H1 (cell line): Measurements from ENCODE around the gene TUBAL3.

ENCODE experiments used
- PHF8 ChIP-seq: fragments of 200-600 bp; sonication (generic); conservative IDR thresholded peaks from 2 replicates; pipeline ENCODE4 v1.7.1; 2012; ENCODE audit warnings: low read depth, mild to moderate bottlenecking, inconsistent platforms, low read length, moderate library complexity
- TAF1 ChIP-seq: IDR thresholded peaks from 2 replicates; pipeline ENCODE4 v1.6.1; 2011; ENCODE audit warnings: mild to moderate bottlenecking, low read depth, low read length
- YY1 ChIP-seq: IDR thresholded peaks from 2 replicates; pipeline ENCODE4 v1.6.1; 2011; ENCODE audit warnings: low read depth, mild to moderate bottlenecking, low read length

DNA sequence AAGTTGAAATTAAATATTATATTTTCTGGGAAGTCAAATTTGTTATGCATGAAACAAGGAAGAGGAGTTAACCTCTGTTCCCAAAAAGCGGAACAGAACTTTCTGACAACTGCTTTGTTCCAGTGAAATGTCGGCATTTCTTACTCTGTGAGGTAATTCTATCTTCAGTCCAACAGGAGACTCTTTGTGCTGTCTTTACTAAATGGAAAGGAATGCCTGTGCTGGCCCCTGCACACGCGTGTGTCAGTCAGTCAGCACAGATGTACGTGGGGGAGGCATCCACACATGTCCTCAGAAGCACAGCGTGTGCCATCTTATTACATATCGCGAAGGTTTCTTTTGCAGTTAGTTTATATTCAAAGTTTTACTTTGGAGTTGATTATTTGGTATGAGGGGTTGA lies 45.2 kb upstream of the TUBAL3 start:
- no peak for TF ChIP-seq TAF1
- no peak for TF ChIP-seq YY1
- TF ChIP-seq PHF8 = no peak
